OCI-LY1 (cell line): ENCODE results near the gene CD109.

Experiments
- EZH2 ChIP-seq: fragments of 200-600 bp; sonication (generic), shearing (Covaris generic); IDR thresholded peaks from 2 replicates; pipeline ENCODE4 v1.8.0; 2017; ENCODE audit warnings: borderline replicate concordance, mixed run types, mild to moderate bottlenecking, antibody characterized with exemption, low read length, moderate library complexity, mixed read lengths
- TF ChIP-seq, protein P1 (sequence below): fragments of 200-600 bp; sonication (generic), shearing (Covaris generic); IDR thresholded peaks from 2 replicates; pipeline ENCODE4 v1.5.1; 2017; ENCODE audit warnings: mild to moderate bottlenecking, antibody characterized with exemption, low read length, moderate library complexity, mixed read lengths

DNA sequence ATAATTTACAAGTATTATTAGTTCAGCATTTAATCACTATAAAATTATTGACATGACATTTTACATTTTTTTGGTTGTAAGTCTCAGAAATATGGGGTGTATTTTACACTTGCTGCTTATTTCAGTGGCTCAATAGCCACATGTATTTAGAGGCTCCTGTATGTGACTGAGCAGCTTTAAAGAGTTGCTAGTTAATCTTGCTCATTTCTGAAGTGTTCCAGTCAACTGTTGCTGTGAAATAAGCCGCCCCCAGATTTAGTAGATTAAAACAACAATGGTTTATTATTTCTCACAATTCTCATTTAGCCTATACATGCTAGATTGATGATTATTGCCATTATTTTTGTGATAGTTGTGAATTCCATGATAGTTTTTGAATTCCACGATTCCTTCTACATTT is 23.0 kb downstream of the CD109 start:
- no peak for TF ChIP-seq EZH2
- TF ChIP-seq, protein P1, sequence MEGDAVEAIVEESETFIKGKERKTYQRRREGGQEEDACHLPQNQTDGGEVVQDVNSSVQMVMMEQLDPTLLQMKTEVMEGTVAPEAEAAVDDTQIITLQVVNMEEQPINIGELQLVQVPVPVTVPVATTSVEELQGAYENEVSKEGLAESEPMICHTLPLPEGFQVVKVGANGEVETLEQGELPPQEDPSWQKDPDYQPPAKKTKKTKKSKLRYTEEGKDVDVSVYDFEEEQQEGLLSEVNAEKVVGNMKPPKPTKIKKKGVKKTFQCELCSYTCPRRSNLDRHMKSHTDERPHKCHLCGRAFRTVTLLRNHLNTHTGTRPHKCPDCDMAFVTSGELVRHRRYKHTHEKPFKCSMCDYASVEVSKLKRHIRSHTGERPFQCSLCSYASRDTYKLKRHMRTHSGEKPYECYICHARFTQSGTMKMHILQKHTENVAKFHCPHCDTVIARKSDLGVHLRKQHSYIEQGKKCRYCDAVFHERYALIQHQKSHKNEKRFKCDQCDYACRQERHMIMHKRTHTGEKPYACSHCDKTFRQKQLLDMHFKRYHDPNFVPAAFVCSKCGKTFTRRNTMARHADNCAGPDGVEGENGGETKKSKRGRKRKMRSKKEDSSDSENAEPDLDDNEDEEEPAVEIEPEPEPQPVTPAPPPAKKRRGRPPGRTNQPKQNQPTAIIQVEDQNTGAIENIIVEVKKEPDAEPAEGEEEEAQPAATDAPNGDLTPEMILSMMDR, result no peak
